Activated CD8-positive, alpha-beta memory T cell treated with anti-CD3 and anti-CD28 coated beads, Interleukin-2, amount 10 ng/mL, durations not matched to agents 7 days and 5 days (primary cell): ENCODE results near the gene NIM1K. TPM values are rescaled to one million over a fixed set of nuclear protein-coding genes. Genes with fewer than 3 reads are reported as not detected.
A peak's percentile ranks its signal among the peaks of the same experiment; 100 is the strongest.

Source experiments
- ATAC-seq: fragments of 150-1000 bp; cut with Tn5 transposase; one replicate; pipeline ENCODE4 v1.10.0; 2021; ENCODE audit warnings: moderate library complexity
- CTCF ChIA-PET: fragments of 350-600 bp; sonication (Branson Sonifier 250); formaldehyde crosslinking; loops from one replicate; lab custom pipeline; 2021; ENCODE audit warnings: antibody characterized with exemption; lab: Charles Lee
- DNase-seq: peaks from one replicate; pipeline ENCODE4 v3.0.0-alpha.2; 2020
- H3K27ac Mint-ChIP-seq: one replicate; pipeline ENCODE4 v1.8.0; 2021; ENCODE audit warnings: mild to moderate bottlenecking, mixed read lengths
- H3K27me3 Mint-ChIP-seq: one replicate; pipeline ENCODE4 v1.8.0; 2021; ENCODE audit warnings: mixed read lengths
- H3K36me3 Mint-ChIP-seq: one replicate; pipeline ENCODE4 v1.8.0; 2021; ENCODE audit warnings: mild to moderate bottlenecking, mixed read lengths
- H3K4me1 Mint-ChIP-seq: one replicate; pipeline ENCODE4 v1.8.0; 2021; ENCODE audit warnings: mixed read lengths
- H3K4me3 Mint-ChIP-seq: one replicate; pipeline ENCODE4 v1.8.0; 2021; ENCODE audit warnings: mild to moderate bottlenecking, moderate library complexity, mixed read lengths
- H3K9me3 Mint-ChIP-seq: one replicate; pipeline ENCODE4 v1.8.0; 2022; ENCODE audit warnings: low read depth, mixed read lengths
- total RNA-seq, 2 experiments: library from RNA; stranded (reverse); gene quantifications; one replicate each; pipeline ENCODE4 v1.2.3, GENCODE V29; 2021

The NIM1K gene
- total RNA-seq, 2 experiments from 2014 or later, result 0.50 to 0.66 TPM

DNA sequence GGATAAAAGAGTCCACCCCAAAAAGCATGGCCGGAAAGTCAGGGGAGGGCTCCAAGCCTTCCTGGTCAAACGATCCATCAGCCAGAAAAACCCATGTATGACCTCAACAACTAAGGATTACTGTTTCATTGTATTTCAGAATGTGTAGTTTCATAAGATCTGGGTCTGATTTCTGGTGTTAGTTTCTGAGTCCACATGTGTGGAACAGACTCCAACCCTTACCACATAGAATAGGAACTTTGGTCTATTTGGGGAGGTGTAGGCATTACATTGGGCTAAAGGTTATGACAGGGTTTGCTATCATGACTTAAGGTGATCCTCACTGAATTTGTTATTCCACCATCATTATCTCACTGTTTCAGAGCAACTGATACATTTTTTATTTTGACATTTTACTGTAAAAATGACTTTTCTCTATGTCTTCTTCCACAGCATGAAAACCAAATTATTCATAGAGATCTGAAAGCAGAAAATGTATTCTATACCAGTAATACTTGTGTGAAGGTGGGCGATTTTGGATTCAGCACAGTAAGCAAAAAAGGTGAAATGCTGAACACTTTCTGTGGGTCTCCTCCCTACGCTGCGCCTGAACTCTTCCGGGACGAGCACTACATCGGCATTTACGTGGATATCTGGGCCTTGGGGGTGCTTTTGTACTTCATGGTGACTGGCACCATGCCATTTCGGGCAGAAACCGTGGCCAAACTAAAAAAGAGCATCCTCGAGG lies 87.7 kb downstream of the NIM1K start:
- no peak for ATAC-seq
- Mint-ChIP-seq H3K9me3 (no peaks in the 10 kb centered on the region), H3K27me3 (no peaks in the 10 kb centered on the region), H3K36me3 (peaks cover 2% of the 10 kb centered on the region), H3K4me3 (no peak overlapping the region), H3K27ac (no peak overlapping the region), H3K4me1 (peaks cover 3% of the 10 kb centered on the region)
- CTCF ChIA-PET, result interaction anchor here (2.0 kb wide), 1 partner anchor 174 kb away, joined by 4 read pairs; no protein-coding TSS in a partner anchor
- DNase-seq, result no peak

DNA sequence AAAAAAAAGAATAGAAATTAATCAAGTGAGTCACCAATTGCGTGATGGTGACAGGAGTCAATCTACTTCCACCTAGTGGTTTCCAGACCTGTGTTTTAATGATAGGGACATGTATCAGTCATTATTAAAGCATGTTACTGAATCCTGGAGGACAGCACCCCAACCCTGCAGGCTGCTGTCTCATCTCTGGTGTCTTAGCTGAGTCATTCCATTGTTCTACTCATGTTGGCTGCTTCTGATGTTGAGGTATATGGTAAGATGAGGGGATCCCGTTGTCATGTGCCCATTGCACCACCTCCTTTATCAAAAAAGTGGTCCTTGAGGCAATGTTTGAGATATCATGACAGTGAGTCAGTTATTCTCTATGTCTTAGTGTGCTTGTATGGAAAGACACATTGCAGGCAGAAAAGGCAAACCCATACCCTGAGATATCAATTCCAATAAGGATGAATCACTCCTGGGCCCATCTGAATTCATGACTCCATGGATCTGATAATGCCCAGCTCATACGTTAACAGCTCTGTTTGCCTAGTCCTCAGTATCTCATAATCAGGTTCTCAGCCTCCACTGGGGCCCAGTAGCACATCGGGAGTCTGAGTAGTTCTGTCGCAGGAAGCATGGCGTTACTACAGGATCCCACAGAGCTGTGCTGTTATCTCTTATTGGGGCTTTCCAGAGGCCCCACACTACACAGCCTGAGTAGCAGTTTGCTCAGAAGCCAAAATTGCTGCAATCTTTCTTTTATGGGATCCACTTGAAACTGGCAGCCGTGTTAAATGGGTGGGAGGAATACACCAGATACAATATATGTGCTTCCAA lies 90.0 kb downstream of the NIM1K start:
- no peak overlapping the region for H3K27ac Mint-ChIP-seq
- ATAC-seq (peak; percentile 57), DNase-seq (no peak)
- H3K4me3 Mint-ChIP-seq, result no peak overlapping the region
- H3K9me3 Mint-ChIP-seq, result no peaks in the 10 kb centered on the region
- no peaks in the 10 kb centered on the region for H3K27me3 Mint-ChIP-seq
- H3K36me3 Mint-ChIP-seq, result peaks cover 12% of the 10 kb centered on the region
- CTCF ChIA-PET, result interaction anchor here (1.3 to 2.0 kb wide), 2 partner anchors 31 to 176 kb away, joined by 3 to 4 read pairs; partner anchors contain the start of gene HMGCS1
- peaks cover 3% of the 10 kb centered on the region for H3K4me1 Mint-ChIP-seq

DNA sequence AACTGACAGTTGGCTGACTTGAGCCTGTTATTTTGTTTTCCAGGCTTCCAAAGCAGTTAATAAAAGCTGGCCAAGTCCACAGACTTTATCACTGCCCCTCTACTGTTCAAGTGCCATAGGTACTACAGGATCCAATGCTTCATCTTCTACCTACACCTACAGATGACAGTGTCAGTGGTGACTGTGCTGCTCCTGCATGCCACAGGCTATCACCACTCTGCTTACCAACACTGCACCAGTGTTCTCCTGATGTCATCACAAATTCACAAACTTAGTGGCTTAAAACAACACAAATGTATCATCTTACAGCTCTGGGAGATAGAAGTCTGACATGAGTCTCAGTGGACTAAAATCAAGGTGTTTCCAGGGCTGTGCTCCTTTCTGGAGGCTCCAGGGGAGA lies 94.6 kb downstream of the NIM1K start:
- ATAC-seq, result no peak

DNA sequence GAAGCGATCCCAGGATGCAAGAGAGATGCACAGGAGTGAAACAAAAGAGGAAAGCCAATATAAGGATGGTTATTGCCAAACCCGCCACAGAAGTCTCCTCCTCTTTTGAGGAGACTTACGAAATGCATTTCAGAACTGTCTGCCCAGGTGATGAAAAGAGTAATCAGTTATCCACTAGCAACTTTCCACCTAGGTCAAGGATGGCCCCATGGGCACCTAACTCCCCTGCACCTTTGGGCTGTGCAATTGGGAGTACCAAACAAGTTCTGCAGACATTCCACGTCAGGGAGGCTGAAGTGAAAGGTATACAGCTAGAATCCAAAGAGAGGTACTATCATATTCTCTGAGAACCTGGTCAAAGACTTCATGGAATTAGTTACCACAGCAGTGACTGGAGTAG lies 95.5 kb downstream of the NIM1K start:
- Mint-ChIP-seq H3K36me3 (peaks cover 45% of the 10 kb centered on the region), H3K27ac (peak overlapping the region; percentile 29), H3K9me3 (no peaks in the 10 kb centered on the region), H3K27me3 (no peaks in the 10 kb centered on the region), H3K4me1 (peaks cover 7% of the 10 kb centered on the region), H3K4me3 (no peak overlapping the region)
- CTCF ChIA-PET, result no interaction called here
- ATAC-seq, result no peak
- DNase-seq, result no peak

More for the DNA sequence above, 94.6 kb downstream of the NIM1K start:
- no peak overlapping the region for H3K4me3 Mint-ChIP-seq
- CTCF ChIA-PET, result no interaction called here
- H3K27me3 Mint-ChIP-seq, result no peaks in the 10 kb centered on the region
- no peak overlapping the region for H3K27ac Mint-ChIP-seq
- no peak for DNase-seq
- no peaks in the 10 kb centered on the region for H3K9me3 Mint-ChIP-seq
- H3K36me3 Mint-ChIP-seq, result peaks cover 41% of the 10 kb centered on the region
- H3K4me1 Mint-ChIP-seq, result peaks cover 9% of the 10 kb centered on the region

DNA sequence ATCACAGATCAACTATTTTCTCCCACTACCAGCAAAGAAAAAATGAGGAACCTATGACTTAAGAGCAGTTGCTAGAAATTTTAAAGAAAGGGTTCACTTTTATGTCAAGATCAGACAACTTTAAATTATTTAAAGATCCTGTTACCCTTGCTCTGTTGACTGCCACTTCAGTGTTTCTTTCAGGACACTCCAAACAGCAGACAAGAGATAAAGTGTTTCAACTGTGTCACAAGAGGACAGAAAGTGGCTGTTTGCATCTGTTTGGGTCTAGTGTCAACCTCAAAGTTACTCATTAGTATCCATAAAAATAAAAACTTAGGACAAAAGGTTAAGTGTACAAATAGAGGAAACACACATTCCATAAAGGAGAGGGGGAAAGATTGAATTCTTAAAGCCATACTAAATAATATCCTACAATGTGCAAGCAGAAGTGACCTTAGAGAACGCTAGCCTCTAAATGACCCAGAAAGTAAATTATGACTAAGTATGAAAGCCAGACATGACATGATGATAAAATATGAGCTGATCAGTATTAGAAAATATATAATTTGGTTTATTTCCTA lies 96.3 kb downstream of the NIM1K start:
- no peak for ATAC-seq
- peaks cover 51% of the 10 kb centered on the region for H3K36me3 Mint-ChIP-seq
- no peak overlapping the region for H3K27ac Mint-ChIP-seq
- H3K9me3 Mint-ChIP-seq, result no peaks in the 10 kb centered on the region
- H3K4me3 Mint-ChIP-seq, result no peak overlapping the region
- CTCF ChIA-PET, result no interaction called here
- DNase-seq, result no peak
- peaks cover 7% of the 10 kb centered on the region for H3K4me1 Mint-ChIP-seq
- H3K27me3 Mint-ChIP-seq, result no peaks in the 10 kb centered on the region

DNA sequence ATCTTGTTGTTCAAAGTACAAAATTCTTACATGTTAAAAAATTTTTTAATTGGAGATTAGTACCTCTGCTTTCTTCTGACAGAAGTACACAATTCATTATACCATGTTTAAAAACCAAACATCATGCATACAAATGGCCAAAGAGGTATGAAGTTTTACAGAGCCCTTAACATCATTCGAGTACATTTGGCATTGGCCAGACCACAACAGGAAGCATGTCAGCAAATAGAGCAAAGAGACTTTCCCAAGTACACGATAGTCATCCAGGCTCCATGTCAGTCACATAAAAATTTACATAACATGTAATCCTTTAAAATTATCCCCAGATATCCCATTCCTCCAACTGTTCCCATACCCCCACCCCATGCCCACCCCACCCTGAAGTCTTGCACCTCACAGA lies 98.7 kb downstream of the NIM1K start:
- Mint-ChIP-seq H3K27ac (no peak overlapping the region), H3K9me3 (no peaks in the 10 kb centered on the region), H3K27me3 (no peaks in the 10 kb centered on the region), H3K4me1 (peaks cover 7% of the 10 kb centered on the region), H3K36me3 (peaks cover 67% of the 10 kb centered on the region), H3K4me3 (no peak overlapping the region)
- ATAC-seq, result no peak
- CTCF ChIA-PET, result no interaction called here
- no peak for DNase-seq

DNA sequence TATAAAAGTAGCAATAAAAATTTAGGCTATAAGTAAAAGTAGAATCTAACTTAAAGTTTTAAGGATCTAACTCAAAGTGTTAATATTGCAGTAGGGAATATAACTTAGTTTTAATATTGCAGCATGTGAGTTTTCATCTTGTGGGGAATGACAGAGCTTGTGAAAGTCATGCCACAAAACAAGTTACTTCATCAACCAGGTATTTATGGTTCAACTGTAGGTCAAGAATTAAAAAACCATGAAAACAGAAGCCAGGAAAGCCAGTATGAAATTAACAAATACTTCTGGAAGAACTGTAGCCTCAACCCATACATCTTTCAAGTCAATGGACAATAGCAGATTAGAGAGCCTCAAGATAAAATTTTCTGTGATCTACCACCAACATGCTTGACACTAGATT lies 102.2 kb downstream of the NIM1K start:
- H3K27me3 Mint-ChIP-seq, result no peaks in the 10 kb centered on the region
- no peaks in the 10 kb centered on the region for H3K9me3 Mint-ChIP-seq
- peaks cover 72% of the 10 kb centered on the region for H3K36me3 Mint-ChIP-seq
- peaks cover 7% of the 10 kb centered on the region for H3K4me1 Mint-ChIP-seq
- CTCF ChIA-PET, result no interaction called here
- DNase-seq (no peak), ATAC-seq (no peak)
- H3K27ac Mint-ChIP-seq, result no peak overlapping the region
- no peak overlapping the region for H3K4me3 Mint-ChIP-seq

DNA sequence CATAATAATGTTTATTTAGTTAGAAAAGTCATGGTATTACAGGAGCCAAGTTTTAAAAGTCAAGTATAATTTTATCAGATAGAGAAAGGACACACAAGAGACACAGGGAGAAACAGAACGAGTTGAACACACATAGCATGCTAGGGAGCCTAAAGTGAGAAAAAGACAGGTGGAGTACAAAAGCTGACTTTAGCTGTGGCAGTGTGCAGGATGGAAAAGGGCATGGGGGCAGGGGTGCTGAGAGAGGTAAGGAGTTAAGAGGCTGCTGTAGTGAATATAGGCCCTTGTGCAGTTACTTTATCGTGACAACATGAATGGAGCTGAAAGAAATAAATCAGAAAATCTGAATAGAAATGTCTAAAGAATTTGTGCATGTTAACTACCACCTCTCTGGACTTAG lies 103.2 kb downstream of the NIM1K start:
- ATAC-seq, result no peak

DNA sequence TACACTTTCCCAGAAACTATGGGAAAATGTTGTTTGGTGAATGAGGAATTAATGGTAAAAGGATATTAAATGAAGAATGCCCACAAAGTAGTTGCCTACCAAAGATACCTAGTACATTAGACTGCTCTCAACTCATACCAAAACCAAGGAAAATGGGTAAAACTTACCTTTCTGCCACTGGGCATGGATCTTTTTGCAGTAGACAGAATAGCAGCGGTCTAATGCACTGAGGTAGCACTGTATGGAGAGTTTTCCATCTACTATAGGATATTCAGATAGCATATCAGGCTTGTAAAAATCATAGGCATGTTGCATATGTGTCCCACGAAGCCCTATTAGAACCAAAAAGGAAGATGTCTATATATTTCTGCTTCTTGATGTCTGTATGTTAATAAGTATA lies 104.8 kb downstream of the NIM1K start:
- CTCF ChIA-PET, result no interaction called here
- Mint-ChIP-seq H3K36me3 (peaks cover 70% of the 10 kb centered on the region), H3K27ac (no peak overlapping the region), H3K4me1 (peaks cover 13% of the 10 kb centered on the region), H3K4me3 (no peak overlapping the region), H3K27me3 (no peaks in the 10 kb centered on the region), H3K9me3 (no peaks in the 10 kb centered on the region)
- ATAC-seq (no peak), DNase-seq (no peak)

More for the DNA sequence above, 103.2 kb downstream of the NIM1K start:
- no peak overlapping the region for H3K4me3 Mint-ChIP-seq
- peaks cover 9% of the 10 kb centered on the region for H3K4me1 Mint-ChIP-seq
- no peaks in the 10 kb centered on the region for H3K9me3 Mint-ChIP-seq
- H3K27me3 Mint-ChIP-seq, result no peaks in the 10 kb centered on the region
- H3K36me3 Mint-ChIP-seq, result peaks cover 70% of the 10 kb centered on the region
- H3K27ac Mint-ChIP-seq, result no peak overlapping the region
- CTCF ChIA-PET, result no interaction called here
- no peak for DNase-seq

DNA sequence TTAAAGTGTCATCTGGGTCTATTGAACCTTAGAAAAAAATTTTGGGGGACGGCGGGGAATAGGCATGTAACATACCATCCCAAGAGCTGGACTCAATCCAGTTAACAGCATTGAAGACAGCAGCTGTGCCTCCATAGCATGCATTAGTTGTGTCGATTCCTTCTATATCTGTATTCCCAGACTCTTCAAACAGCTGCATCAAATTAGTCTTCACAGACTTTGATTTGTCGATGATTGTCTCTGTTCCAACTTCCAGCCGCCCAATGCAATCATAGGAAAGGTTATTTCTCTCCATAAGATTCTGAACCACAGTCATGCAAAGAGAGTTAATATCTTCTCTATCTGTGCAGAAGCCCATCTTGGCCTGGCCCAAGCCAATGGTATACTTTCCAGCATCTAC lies 106.4 kb downstream of the NIM1K start:
- Mint-ChIP-seq H3K4me3 (no peak overlapping the region), H3K27me3 (no peaks in the 10 kb centered on the region), H3K36me3 (peaks cover 72% of the 10 kb centered on the region), H3K9me3 (no peaks in the 10 kb centered on the region), H3K27ac (no peak overlapping the region), H3K4me1 (peaks cover 24% of the 10 kb centered on the region)
- CTCF ChIA-PET, result no interaction called here
- DNase-seq (no peak), ATAC-seq (no peak)

DNA sequence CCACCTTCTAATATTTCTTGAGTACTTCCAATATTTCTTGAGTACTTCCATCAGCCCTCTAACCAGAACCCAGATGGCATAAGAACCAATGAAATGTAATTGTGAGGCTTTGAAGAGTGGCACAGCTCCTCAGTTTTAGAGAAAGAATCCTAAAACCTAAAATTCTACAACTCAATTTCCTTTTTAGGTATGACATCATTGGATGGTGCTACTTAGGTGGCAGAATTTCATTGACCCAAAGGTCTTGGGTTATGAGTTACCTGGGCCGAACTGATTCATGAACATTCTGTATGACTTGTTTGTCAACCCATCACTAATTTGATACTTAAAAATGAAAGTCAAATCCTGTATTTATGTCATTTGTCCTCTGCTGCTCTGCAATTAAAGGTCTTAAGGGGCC lies 108.1 kb downstream of the NIM1K start:
- CTCF ChIA-PET, result interaction anchor here (1.1 to 1.2 kb wide), 2 partner anchors 9 to 90 kb away, joined by 3 to 4 read pairs; no protein-coding TSS in a partner anchor
- peaks cover 65% of the 10 kb centered on the region for H3K36me3 Mint-ChIP-seq
- H3K9me3 Mint-ChIP-seq, result no peaks in the 10 kb centered on the region
- DNase-seq (no peak), ATAC-seq (no peak)
- H3K27ac Mint-ChIP-seq, result no peak overlapping the region
- peaks cover 37% of the 10 kb centered on the region for H3K4me1 Mint-ChIP-seq
- no peaks in the 10 kb centered on the region for H3K27me3 Mint-ChIP-seq
- no peak overlapping the region for H3K4me3 Mint-ChIP-seq

DNA sequence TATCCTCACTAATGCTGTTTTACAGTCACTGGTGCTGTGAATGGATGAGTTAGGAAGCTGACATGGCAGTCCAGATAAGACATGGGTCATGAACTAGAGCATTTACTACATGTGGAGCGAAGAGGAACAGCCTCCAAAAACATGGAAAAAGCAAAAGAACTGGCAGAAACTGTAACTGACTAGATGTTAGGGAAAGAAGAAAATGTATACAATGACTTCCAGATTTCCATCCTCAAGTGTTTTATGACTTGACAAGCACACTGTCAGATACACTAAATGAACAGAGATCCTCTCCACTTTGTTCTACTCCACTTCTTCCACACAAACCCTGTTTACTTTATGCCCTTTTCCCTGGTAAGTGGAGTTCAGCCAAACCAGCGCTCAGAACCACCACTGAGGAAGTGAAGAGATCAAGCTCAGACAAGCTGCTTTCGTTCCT lies 109.6 kb downstream of the NIM1K start:
- no peak for ATAC-seq
- Mint-ChIP-seq H3K9me3 (no peaks in the 10 kb centered on the region), H3K36me3 (peaks cover 57% of the 10 kb centered on the region), H3K4me3 (no peak overlapping the region), H3K27me3 (no peaks in the 10 kb centered on the region), H3K27ac (no peak overlapping the region), H3K4me1 (peaks cover 47% of the 10 kb centered on the region)
- DNase-seq, result no peak
- CTCF ChIA-PET, result interaction anchor here (0.5 to 1.2 kb wide), 2 partner anchors 125 to 196 kb away, joined by 3 read pairs; no protein-coding TSS in a partner anchor

DNA sequence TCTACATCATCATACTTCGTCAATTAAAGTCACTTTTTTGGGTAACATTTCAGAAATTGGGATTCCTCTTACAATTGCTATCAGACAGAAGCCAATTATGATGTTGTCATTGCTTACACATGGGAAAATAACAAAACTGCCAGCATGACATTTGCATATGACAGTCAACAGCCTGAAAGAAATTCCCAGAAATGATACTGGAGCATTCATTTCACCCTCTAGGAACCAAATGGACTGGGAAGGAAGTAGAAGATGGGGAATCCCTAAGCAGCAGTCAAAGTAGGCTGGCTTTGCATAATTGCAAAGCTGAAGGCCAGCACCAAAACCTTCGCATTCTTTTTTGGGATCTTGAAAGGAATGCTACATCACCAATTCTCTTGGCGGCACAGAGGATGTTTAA lies 110.5 kb downstream of the NIM1K start:
- Mint-ChIP-seq H3K27me3 (no peaks in the 10 kb centered on the region), H3K36me3 (peaks cover 52% of the 10 kb centered on the region), H3K4me1 (peaks cover 50% of the 10 kb centered on the region), H3K27ac (no peak overlapping the region), H3K4me3 (no peak overlapping the region), H3K9me3 (no peaks in the 10 kb centered on the region)
- no peak for ATAC-seq
- DNase-seq, result no peak
- CTCF ChIA-PET, result interaction anchor here (3.6 kb wide), 1 partner anchor 11 kb away, joined by 14 read pairs; the partner anchor contains the start of gene HMGCS1
